Liver (tissue), 3 donors: ENCODE results near the gene IL25.

Source experiments
- CTCF ChIP-seq: fragments of 150-350 bp; IDR thresholded peaks from 2 replicates; pipeline ENCODE4 v1.5.1; 2017; ENCODE audit warnings: improper control_type of control experiment, low read depth, low read length; ENCODE audit not compliant: missing input control
- EGR1 ChIP-seq, 2 donors: IDR thresholded peaks; 2 replicates each; pipeline ENCODE4 v1.6.1; 2016 to 2018; ENCODE audit warnings: antibody characterized with exemption in 2 of 2, low read depth in 2 of 2
- HNF4A ChIP-seq, 2 donors: conservative IDR thresholded peaks; 2 replicates each; pipeline ENCODE4 v1.6.1; 2016; ENCODE audit warnings: antibody characterized with exemption in 2 of 2, mild to moderate bottlenecking in 2 of 2
- HNF4G ChIP-seq: IDR thresholded peaks from 2 replicates; pipeline ENCODE4 v1.6.1; 2016; ENCODE audit warnings: antibody characterized with exemption
- MAX ChIP-seq: IDR thresholded peaks from 2 replicates; pipeline ENCODE4 v1.6.1; 2016; ENCODE audit warnings: antibody characterized with exemption
- REST ChIP-seq: IDR thresholded peaks from 2 replicates; pipeline ENCODE4 v1.6.1; 2016; ENCODE audit warnings: antibody characterized with exemption, mild to moderate bottlenecking
- RXRA ChIP-seq, 2 donors: IDR thresholded peaks; 2 replicates each; pipeline ENCODE4 v1.6.1; 2017 to 2018; ENCODE audit warnings: antibody characterized with exemption in 2 of 2, mild to moderate bottlenecking in 1 of 2
- SP1 ChIP-seq: IDR thresholded peaks from 2 replicates; pipeline ENCODE4 v1.6.1; 2018; ENCODE audit warnings: antibody characterized with exemption, mild to moderate bottlenecking
- TAF1 ChIP-seq: conservative IDR thresholded peaks from 2 replicates; pipeline ENCODE4 v1.6.1; 2016; ENCODE audit warnings: antibody characterized with exemption, mild to moderate bottlenecking
- YY1 ChIP-seq: IDR thresholded peaks from 2 replicates; pipeline ENCODE4 v1.6.1; 2016; ENCODE audit warnings: antibody characterized with exemption, mild to moderate bottlenecking
- donor health status: healthy.
- donor health status: healthy.

GRCh38 chr14:23357261-23357660 is 15.3 kb upstream of the IL25 start:
- TF ChIP-seq CTCF, result no peak
- no peak for TF ChIP-seq REST
- TF ChIP-seq TAF1, result no peak
- TF ChIP-seq YY1, result no peak
- no peak for TF ChIP-seq HNF4G
- TF ChIP-seq MAX, result no peak
- no peak for TF ChIP-seq EGR1 (IDR thresholded peaks at IDR 0.05; ENCODE audit: low read depth in 2 of 2)
- no peak for TF ChIP-seq HNF4A (conservative IDR thresholded peaks at IDR 0.05)
- TF ChIP-seq SP1, result no peak
- TF ChIP-seq RXRA (IDR thresholded peaks at IDR 0.05), result no peak
